Right lung (tissue), 5 donors: ENCODE results near the gene NCF2. TPM values are rescaled to one million over a fixed set of nuclear protein-coding genes. Genes with fewer than 3 reads are reported as not detected.

Source experiments
- DNase-seq, 2 donors: peaks; one replicate each; pipeline ENCODE4 v3.0.0-alpha.2; 2013
- polyA plus RNA-seq, 5 donors: library from polyadenylated mRNA; unstranded; fragments of 120-200 nt; gene quantifications; one replicate each; pipeline versions ENCODE4 v1.2.1 to v1.2.3, GENCODE V29; 2013; ENCODE audit warnings: inconsistent platforms in 1 of 5, low replicate concordance in 1 of 5; ENCODE audit not compliant: insufficient read length in 5 of 5, insufficient read depth in 1 of 5

The NCF2 gene
- polyA plus RNA-seq, 5 donors: 5.4 to 7.1 (median 6.7) TPM

GRCh38 chr1:183586455-183586854 is 3.8 kb downstream of the NCF2 start:
- DNase-seq: no peak

GRCh38 chr1:183585038-183585437 is 5.2 kb downstream of the NCF2 start:
- DNase-seq: no peak

GRCh38 chr1:183584147-183584546 is 6.1 kb downstream of the NCF2 start:
- DNase-seq: no peak

- DNase-seq: no peak
These were observed 6.8 kb downstream of the NCF2 start for GRCh38 chr1:183583466-183583865.

GRCh38 chr1:183582021-183582713 is 8.1 kb downstream of the NCF2 start:
- DNase-seq: no peak

GRCh38 chr1:183580281-183580682 is 10.0 kb downstream of the NCF2 start:
- DNase-seq: no peak

GRCh38 chr1:183578856-183579255 is 11.4 kb downstream of the NCF2 start:
- no peak for DNase-seq

- no peak for DNase-seq
These were observed 12.3 kb downstream of the NCF2 start for GRCh38 chr1:183577897-183578465.

- DNase-seq: no peak
These were observed 13.7 kb downstream of the NCF2 start for GRCh38 chr1:183576537-183576936.

GRCh38 chr1:183575606-183576005 is 14.7 kb downstream of the NCF2 start:
- DNase-seq: no peak

GRCh38 chr1:183572721-183573120 is 17.5 kb downstream of the NCF2 start:
- no peak for DNase-seq

- DNase-seq: no peak
These were observed 18.5 kb downstream of the NCF2 start for GRCh38 chr1:183571678-183572268.

GRCh38 chr1:183570451-183570850 is 19.8 kb downstream of the NCF2 start:
- DNase-seq: no peak

GRCh38 chr1:183569801-183570200 is 20.5 kb downstream of the NCF2 start:
- DNase-seq: no peak

- DNase-seq: no peak
These were observed 21.1 kb downstream of the NCF2 start for GRCh38 chr1:183569141-183569540.

GRCh38 chr1:183568176-183569021 is 21.9 kb downstream of the NCF2 start:
- no peak for DNase-seq

- DNase-seq: no peak
These were observed 22.7 kb downstream of the NCF2 start for GRCh38 chr1:183567584-183567983.

- DNase-seq: no peak
These were observed 24.2 kb downstream of the NCF2 start for GRCh38 chr1:183566026-183566425.

GRCh38 chr1:183565261-183565660 is 25.0 kb downstream of the NCF2 start:
- no peak for DNase-seq

GRCh38 chr1:183562701-183563100 is 27.6 kb downstream of the NCF2 start:
- DNase-seq: no peak

GRCh38 chr1:183559061-183559460 is 31.2 kb downstream of the NCF2 start:
- DNase-seq: no peak

- no peak for DNase-seq
These were observed 35.7 kb downstream of the NCF2 start for GRCh38 chr1:183554577-183554976.

GRCh38 chr1:183553764-183554163 is 36.5 kb downstream of the NCF2 start:
- DNase-seq: no peak
